Mesendoderm (in vitro differentiated cells): ENCODE results near the gene TBC1D14.

Experiments used
- DNase-seq: peaks from one replicate; pipeline ENCODE4 v3.0.0; 2013
- H2AK5ac ChIP-seq: 2 replicates; pipeline ENCODE4 v1.6.1; 2013; ENCODE audit warnings: low read length, inconsistent platforms
- H2BK120ac ChIP-seq: 2 replicates; pipeline ENCODE4 v1.6.1; 2013; ENCODE audit warnings: low read depth, mild to moderate bottlenecking, low read length, moderate library complexity, mixed read lengths
- H2BK15ac ChIP-seq: replicated peaks from 2 replicates; pipeline ENCODE4 v1.6.1; 2013; ENCODE audit warnings: low read depth, mild to moderate bottlenecking, moderate library complexity
- H2BK5ac ChIP-seq: 2 replicates; pipeline ENCODE4 v1.6.1; 2013; ENCODE audit warnings: low read length, inconsistent platforms
- H3K18ac ChIP-seq: 2 replicates; pipeline ENCODE4 v1.6.1; 2013; ENCODE audit warnings: mild to moderate bottlenecking, low read length, mixed read lengths
- H3K23ac ChIP-seq: one replicate; pipeline ENCODE4 v1.6.1; 2013; ENCODE audit warnings: low read length
- H3K27ac ChIP-seq: 2 replicates; pipeline ENCODE4 v1.5.1; 2013; ENCODE audit warnings: low read depth, mild to moderate bottlenecking, inconsistent platforms, low read length, moderate library complexity
- H3K27me3 ChIP-seq: 2 replicates; pipeline ENCODE4 v1.6.1; 2013; ENCODE audit warnings: low read length, control low read depth, mild to moderate bottlenecking, inconsistent platforms; ENCODE audit not compliant: insufficient read depth, poor library complexity
- H3K36me3 ChIP-seq: 2 replicates; pipeline ENCODE4 v1.6.1; 2013; ENCODE audit warnings: low read length, inconsistent platforms; ENCODE audit not compliant: control insufficient read depth, insufficient read depth
- H3K4ac ChIP-seq: one replicate; pipeline ENCODE4 v1.6.1; 2013; ENCODE audit warnings: low read depth, mild to moderate bottlenecking, low read length, moderate library complexity
- H3K4me1 ChIP-seq: 2 replicates; pipeline ENCODE4 v1.6.1; 2013; ENCODE audit warnings: low read depth, low read length, inconsistent platforms; ENCODE audit not compliant: control insufficient read depth
- H3K4me2 ChIP-seq: 2 replicates; pipeline ENCODE4 v1.6.1; 2013; ENCODE audit warnings: low read length
- H3K4me3 ChIP-seq: 2 replicates; pipeline ENCODE4 v1.5.1; 2013; ENCODE audit warnings: mild to moderate bottlenecking, low read length
- H3K56ac ChIP-seq: one replicate; pipeline ENCODE4 v1.6.1; 2013; ENCODE audit warnings: low read length
- H3K79me1 ChIP-seq: 2 replicates; pipeline ENCODE4 v1.6.1; 2013; ENCODE audit warnings: low read length, inconsistent platforms
- H3K79me2 ChIP-seq: 2 replicates; pipeline ENCODE4 v1.6.1; 2013; ENCODE audit warnings: mild to moderate bottlenecking, low read length; ENCODE audit not compliant: control insufficient read depth, insufficient read depth
- H3K9ac ChIP-seq: 2 replicates; pipeline ENCODE4 v1.6.1; 2013; ENCODE audit warnings: low read length, inconsistent platforms
- H4K5ac ChIP-seq: one replicate; pipeline ENCODE4 v1.6.1; 2013; ENCODE audit warnings: low read length
- H4K8ac ChIP-seq: one replicate; pipeline ENCODE4 v1.6.1; 2013; ENCODE audit warnings: low read depth, mild to moderate bottlenecking, control low read depth, low read length, moderate library complexity
- WGBS: extraction: QIAGEN DNeasy Blood & Tissue Kit; methylation state at CpG from one replicate; pipeline ENCODE4 v1.1.7; 2013; ENCODE audit warnings: low lambda C conversion rate, missing lambda C conversion rate; ENCODE audit not compliant: insufficient coverage; ENCODE audit errors: extremely low coverage; 5-methylcytosine and 5-hydroxymethylcytosine counted together

TBC1D14 gene

DNA sequence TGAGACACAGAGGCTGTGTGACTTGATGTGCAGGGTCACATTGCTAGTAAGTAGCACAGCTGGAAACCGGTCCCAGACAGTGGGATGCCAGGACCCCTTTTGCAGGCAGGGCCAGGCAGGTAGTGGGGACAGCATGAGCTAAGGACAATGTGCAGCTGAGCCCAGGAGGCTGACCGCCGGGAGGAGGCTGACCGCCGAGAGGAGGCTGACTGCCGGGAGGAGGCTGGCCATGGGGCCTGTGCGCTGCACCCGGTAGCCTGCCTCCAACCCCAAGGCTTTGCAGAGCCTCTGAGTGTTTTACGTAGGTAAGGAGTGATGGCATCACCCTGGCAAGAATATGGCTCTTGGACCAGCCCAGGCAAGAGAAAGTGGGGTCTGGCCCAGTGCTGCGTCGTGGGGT lies 58.9 kb downstream of the TBC1D14 start:
- no peaks in the 10 kb centered on the region for H3K36me3 ChIP-seq
- no peak overlapping the region for H3K4me3 ChIP-seq
- H4K5ac ChIP-seq: no peak overlapping the region
- no peak overlapping the region for H3K4ac ChIP-seq
- no peak overlapping the region for H3K4me2 ChIP-seq
- H3K9ac ChIP-seq: no peak overlapping the region
- peaks cover 2% of the 10 kb centered on the region for H3K4me1 ChIP-seq
- H2AK5ac ChIP-seq: no peak overlapping the region
- no peak overlapping the region for H3K23ac ChIP-seq
- H3K27ac ChIP-seq: no peak overlapping the region
- DNase-seq: no peak
- no peak overlapping the region for H2BK5ac ChIP-seq
- no CpG with 5 or more reads among the region's 11 CpGs for WGBS
- no peak overlapping the region for H2BK120ac ChIP-seq
- H3K27me3 ChIP-seq: no peaks in the 10 kb centered on the region
- H3K79me2 ChIP-seq: no peaks in the 10 kb centered on the region
- H3K18ac ChIP-seq: no peak overlapping the region
- no peak overlapping the region for H2BK15ac ChIP-seq
- no peak overlapping the region for H3K56ac ChIP-seq
- H4K8ac ChIP-seq: no peak overlapping the region
- no peaks in the 10 kb centered on the region for H3K79me1 ChIP-seq

DNA sequence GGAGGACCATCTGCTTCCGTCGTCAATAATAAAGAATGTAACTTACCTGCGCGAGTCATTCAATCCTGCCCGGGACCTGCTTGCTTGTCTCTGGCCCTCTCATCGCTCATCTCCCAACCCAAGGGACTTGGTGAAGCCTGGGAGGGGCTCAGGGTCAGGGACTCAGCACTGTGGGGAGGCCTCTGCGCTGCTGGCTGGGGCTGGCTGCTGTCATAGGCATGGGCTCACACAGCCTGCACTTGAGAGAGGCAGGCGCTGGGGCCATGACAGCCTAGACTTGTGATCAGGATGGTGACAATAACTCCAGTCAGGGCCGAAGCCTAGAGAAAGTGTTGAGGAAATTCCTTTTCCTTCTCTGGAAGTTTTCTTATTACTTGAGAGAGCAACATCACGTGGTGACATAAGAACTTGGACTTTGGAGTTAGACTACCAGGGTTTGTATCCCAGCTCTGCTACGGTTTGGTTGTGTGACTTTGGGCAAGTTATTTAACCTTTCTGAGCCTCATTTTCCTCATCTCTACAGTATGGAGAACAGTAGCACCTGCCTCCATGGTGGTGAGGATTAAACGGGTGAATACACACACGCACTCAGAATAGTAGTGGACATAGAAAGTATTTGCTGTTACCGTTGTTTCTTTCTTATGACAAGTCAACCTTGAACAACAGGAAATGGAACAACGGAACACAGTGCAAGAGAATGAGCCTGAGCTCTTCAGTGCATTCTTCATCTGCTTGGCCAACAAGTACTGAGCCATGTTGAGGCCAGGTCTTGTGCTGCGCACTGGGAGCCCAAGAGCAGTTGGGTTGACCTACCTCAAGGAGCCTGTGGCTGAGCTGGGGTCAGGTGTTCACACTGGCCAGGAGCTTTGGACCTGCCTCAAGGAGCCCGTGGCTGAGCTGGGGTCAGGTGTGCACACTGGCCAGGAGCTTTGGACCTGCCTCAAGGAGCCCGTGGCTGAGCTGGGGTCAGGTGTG lies 60.5 kb downstream of the TBC1D14 start:
- Histone ChIP-seq H3K79me2 (no peaks in the 10 kb centered on the region), H3K36me3 (no peaks in the 10 kb centered on the region), H2BK15ac (no peak overlapping the region), H3K18ac (no peak overlapping the region), H2BK5ac (no peak overlapping the region), H3K4me3 (no peak overlapping the region), H3K27me3 (no peaks in the 10 kb centered on the region), H3K56ac (no peak overlapping the region), H3K79me1 (no peaks in the 10 kb centered on the region), H3K23ac (no peak overlapping the region), H3K27ac (no peak overlapping the region), H4K5ac (no peak overlapping the region), H3K9ac (no peak overlapping the region), H3K4ac (no peak overlapping the region), H2BK120ac (no peak overlapping the region), H3K4me1 (peaks cover 2% of the 10 kb centered on the region), H3K4me2 (no peak overlapping the region), H2AK5ac (no peak overlapping the region), H4K8ac (no peak overlapping the region)
- no peak for DNase-seq
- no CpG with 5 or more reads among the region's 18 CpGs for WGBS

DNA sequence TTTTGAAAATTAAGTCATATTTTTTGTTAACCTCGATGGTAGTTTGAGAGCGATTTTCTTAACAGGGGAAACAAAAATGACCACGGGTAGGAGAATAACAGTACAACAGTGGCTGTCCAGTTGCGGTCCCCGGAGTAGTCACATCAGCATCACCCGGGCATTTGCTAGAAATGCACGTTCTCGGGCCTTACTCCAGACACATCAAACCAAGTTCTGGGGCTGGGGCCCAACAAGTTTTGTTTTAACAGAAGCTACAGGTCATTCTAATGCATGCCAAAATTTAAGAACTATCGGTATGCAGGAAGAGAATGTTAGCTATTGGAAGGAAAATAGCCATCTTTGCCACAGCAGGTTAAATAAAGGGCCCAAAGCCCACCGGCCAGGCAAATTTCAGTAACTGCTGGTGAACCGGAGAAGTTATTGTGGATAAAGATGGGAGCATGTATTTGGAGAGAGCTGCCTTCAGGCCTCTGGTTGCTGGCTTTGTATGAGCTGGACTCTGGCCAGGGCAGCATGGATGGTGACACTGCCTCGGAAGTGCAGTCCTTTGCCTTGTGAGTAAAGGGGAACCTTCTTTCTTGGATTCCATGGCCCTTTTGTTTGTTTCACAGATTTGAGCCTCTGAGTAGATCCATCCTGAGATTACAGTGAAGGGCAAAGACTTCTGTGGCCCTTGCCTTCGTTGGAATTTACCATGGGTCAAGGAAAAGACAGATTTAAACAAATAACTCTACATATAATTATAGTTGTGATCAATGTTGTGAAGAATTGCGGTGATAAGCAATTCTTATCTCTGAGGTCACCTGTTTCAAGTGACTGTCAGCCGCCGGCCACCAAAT lies 62.1 kb downstream of the TBC1D14 start:
- Histone ChIP-seq H3K9ac (no peak overlapping the region), H3K18ac (no peak overlapping the region), H3K56ac (no peak overlapping the region), H3K4me2 (no peak overlapping the region), H2BK120ac (no peak overlapping the region), H3K23ac (no peak overlapping the region), H3K36me3 (no peaks in the 10 kb centered on the region), H3K79me2 (no peaks in the 10 kb centered on the region), H3K27me3 (no peaks in the 10 kb centered on the region), H3K79me1 (no peaks in the 10 kb centered on the region), H4K8ac (no peak overlapping the region), H2BK5ac (no peak overlapping the region), H3K4me3 (no peak overlapping the region), H2AK5ac (no peak overlapping the region), H3K27ac (no peak overlapping the region), H3K4me1 (peaks cover 2% of the 10 kb centered on the region), H2BK15ac (no peak overlapping the region), H4K5ac (no peak overlapping the region), H3K4ac (no peak overlapping the region)
- no peak for DNase-seq
- WGBS: no CpG with 5 or more reads among the region's 16 CpGs

DNA sequence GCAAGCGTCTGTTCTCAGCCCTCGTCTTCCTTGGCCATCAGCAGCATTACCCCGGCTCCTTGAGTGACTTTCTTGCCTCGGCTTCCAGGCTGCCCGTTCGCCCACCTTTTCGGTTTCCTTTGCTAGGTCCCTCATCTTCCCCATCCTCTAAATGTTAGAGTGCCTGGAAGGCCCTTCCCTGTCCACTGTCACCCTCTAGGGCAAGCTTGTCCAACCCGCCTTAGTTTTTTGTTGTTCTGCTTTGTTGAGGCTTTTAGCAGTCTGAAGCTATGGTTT lies 62.7 kb downstream of the TBC1D14 start:
- no peak for DNase-seq
- Histone ChIP-seq H3K27me3 (no peaks in the 10 kb centered on the region), H3K27ac (no peak overlapping the region), H3K4me2 (no peak overlapping the region), H3K23ac (no peak overlapping the region), H4K5ac (no peak overlapping the region), H2BK120ac (no peak overlapping the region), H3K4ac (no peak overlapping the region), H3K4me3 (no peak overlapping the region), H3K36me3 (no peaks in the 10 kb centered on the region), H3K56ac (no peak overlapping the region), H3K18ac (no peak overlapping the region), H3K4me1 (peaks cover 2% of the 10 kb centered on the region), H3K79me2 (no peaks in the 10 kb centered on the region), H2BK5ac (no peak overlapping the region), H2AK5ac (no peak overlapping the region), H2BK15ac (no peak overlapping the region), H3K79me1 (no peaks in the 10 kb centered on the region), H3K9ac (no peak overlapping the region), H4K8ac (no peak overlapping the region)
- no CpG with 5 or more reads among the region's 8 CpGs for WGBS

DNA sequence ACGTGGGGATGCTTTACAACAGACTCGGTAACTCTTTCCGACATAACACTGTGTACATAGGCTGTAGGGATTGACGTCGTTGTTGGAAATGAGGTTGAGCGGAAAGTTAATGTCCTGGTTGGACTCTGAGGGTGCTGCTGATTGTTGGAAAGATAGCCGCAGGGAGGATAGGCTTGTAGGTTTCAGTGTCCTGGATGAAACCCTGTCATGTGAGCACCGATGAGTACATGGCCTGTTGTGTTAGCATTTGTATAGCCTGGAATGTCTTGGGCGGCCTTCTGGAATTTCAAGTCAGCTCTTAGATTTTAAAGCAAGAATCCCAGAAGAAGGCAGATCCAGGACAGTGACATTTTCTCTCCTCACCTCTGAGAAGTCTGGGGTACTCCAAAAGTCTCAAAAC lies 63.3 kb downstream of the TBC1D14 start:
- no peak overlapping the region for H3K9ac ChIP-seq
- peak; percentile 94 for DNase-seq
- H2BK5ac ChIP-seq: no peak overlapping the region
- peaks cover 2% of the 10 kb centered on the region for H3K4me1 ChIP-seq
- H3K4ac ChIP-seq: no peak overlapping the region
- H3K79me1 ChIP-seq: no peaks in the 10 kb centered on the region
- H3K56ac ChIP-seq: no peak overlapping the region
- H3K4me3 ChIP-seq: no peak overlapping the region
- WGBS: no CpG with 5 or more reads among the region's 9 CpGs
- H3K27ac ChIP-seq: no peak overlapping the region
- no peak overlapping the region for H2BK120ac ChIP-seq
- no peak overlapping the region for H3K18ac ChIP-seq
- no peaks in the 10 kb centered on the region for H3K79me2 ChIP-seq
- H3K23ac ChIP-seq: no peak overlapping the region
- H2AK5ac ChIP-seq: no peak overlapping the region
- H3K27me3 ChIP-seq: no peaks in the 10 kb centered on the region
- H4K8ac ChIP-seq: no peak overlapping the region
- H3K36me3 ChIP-seq: no peaks in the 10 kb centered on the region
- no peak overlapping the region for H2BK15ac ChIP-seq
- H4K5ac ChIP-seq: no peak overlapping the region
- no peak overlapping the region for H3K4me2 ChIP-seq
